ENCODE measurements around the gene ART4.

Gene ART4

GRCh38 chr12:14883686-14884085 lies 40.4 kb upstream of the ART4 start:
- no peak for DNase-seq (ENCODE audit: low read depth)
- in situ Hi-C loops (cut with HindIII; ENCODE audit: low sequenced_read_pairs), result no loop called here
- no peak for TF ChIP-seq CTCF (IDR thresholded peaks at IDR 0.05; ENCODE audit: low read depth, low read length, missing control alignments)
- H3K4me3 ChIP-seq (ENCODE audit: low read depth, low read length), result no peak overlapping the region

GRCh38 chr12:14880890-14881453 lies 37.6 kb upstream of the ART4 start:
- DNase-seq (ENCODE audit: low read depth), result no peak
- in situ Hi-C loops (cut with HindIII; ENCODE audit: low sequenced_read_pairs), result no loop called here
- TF ChIP-seq CTCF (IDR thresholded peaks at IDR 0.05; ENCODE audit: low read depth, low read length, missing control alignments), result no peak
- no peak overlapping the region for H3K4me3 ChIP-seq (ENCODE audit: low read depth, low read length)

- TF ChIP-seq CTCF (IDR thresholded peaks at IDR 0.05; ENCODE audit: low read depth, low read length, missing control alignments), result no peak
- in situ Hi-C loops (cut with HindIII; ENCODE audit: low sequenced_read_pairs), result no loop called here
- no peak for DNase-seq (ENCODE audit: low read depth)
- H3K4me3 ChIP-seq (ENCODE audit: low read depth, low read length), result no peak overlapping the region
These were observed 36.1 kb upstream of the ART4 start for GRCh38 chr12:14879222-14879933.

GRCh38 chr12:14878488-14878887 lies 35.2 kb upstream of the ART4 start:
- in situ Hi-C loops (cut with HindIII; ENCODE audit: low sequenced_read_pairs), result no loop called here
- TF ChIP-seq CTCF (IDR thresholded peaks at IDR 0.05; ENCODE audit: low read depth, low read length, missing control alignments), result no peak
- DNase-seq (ENCODE audit: low read depth), result no peak
- H3K4me3 ChIP-seq (ENCODE audit: low read depth, low read length), result no peak overlapping the region

GRCh38 chr12:14876833-14877232 lies 33.5 kb upstream of the ART4 start:
- no peak for DNase-seq (ENCODE audit: low read depth)
- no peak overlapping the region for H3K4me3 ChIP-seq (ENCODE audit: low read depth, low read length)
- in situ Hi-C loops (cut with HindIII; ENCODE audit: low sequenced_read_pairs), result no loop called here
- TF ChIP-seq CTCF (IDR thresholded peaks at IDR 0.05; ENCODE audit: low read depth, low read length, missing control alignments), result no peak

GRCh38 chr12:14874882-14875281 lies 31.6 kb upstream of the ART4 start:
- DNase-seq (ENCODE audit: low read depth), result no peak
- no peak for TF ChIP-seq CTCF (IDR thresholded peaks at IDR 0.05; ENCODE audit: low read depth, low read length, missing control alignments)
- no peak overlapping the region for H3K4me3 ChIP-seq (ENCODE audit: low read depth, low read length)
- in situ Hi-C loops (cut with HindIII; ENCODE audit: low sequenced_read_pairs), result no loop called here
